ENCODE results near the gene LRRC26. TPM values are rescaled to one million over a fixed set of nuclear protein-coding genes. Genes with fewer than 3 reads are reported as not detected.

Gene LRRC26
- polyA plus RNA-seq, 1 donor (not counting 4 experiments of a cell fraction or from before 2014, with no cell fraction given) = not detected

DNA sequence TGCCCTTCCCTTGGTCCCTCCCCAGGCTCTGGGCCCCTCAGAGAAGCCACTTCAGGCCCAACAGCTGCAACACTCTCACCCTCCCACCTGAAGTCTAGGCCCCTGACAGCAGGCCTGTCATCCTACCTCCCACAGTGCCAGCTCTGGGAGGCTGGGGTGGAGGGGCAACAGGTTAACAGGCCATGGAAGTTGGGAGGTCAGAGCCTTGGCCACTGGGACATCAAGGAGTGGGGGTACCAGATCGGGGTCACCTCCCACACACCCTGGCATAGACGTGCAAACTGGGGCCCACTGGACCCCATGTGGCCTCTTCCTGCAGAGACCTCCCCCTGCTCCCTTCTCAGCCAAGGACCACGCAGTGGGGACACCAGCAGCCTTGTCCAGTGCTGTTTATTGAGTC lies 21.4 kb upstream of the LRRC26 start:
- no peak overlapping the region for H2AFZ ChIP-seq (ENCODE audit: control insufficient read depth, low read length)
- H3K27me3 ChIP-seq (ENCODE audit: control insufficient read depth, extremely low read depth, insufficient read depth, low read length) = peaks cover 3% of the 10 kb centered on the region
- peaks cover 5% of the 10 kb centered on the region for H4K20me1 ChIP-seq (ENCODE audit: control insufficient read depth, extremely low read depth, insufficient read depth, low read length)
- peaks cover 9 to 13% of the 10 kb centered on the region in 2 experiments for H3K36me3 ChIP-seq (ENCODE audit: control insufficient read depth in 2 of 2, extremely low read depth in 1 of 2, insufficient read depth in 2 of 2, low read length in 2 of 2)
- TF ChIP-seq CTCF (optimal IDR thresholded peaks at IDR 0.05 in 1 of 3, IDR thresholded peaks at IDR 0.05 in 1 of 3, conservative IDR thresholded peaks at IDR 0.05 in 1 of 3; ENCODE audit: extremely low read depth in 1 of 3, insufficient read depth in 2 of 3, low read length in 3 of 3) (no peak), EZH2 (IDR thresholded peaks at IDR 0.05; ENCODE audit: low read length) (no peak)
- H3K27ac ChIP-seq (ENCODE audit: control insufficient read depth, insufficient read depth, low read length) = no peak overlapping the region
- no peaks in the 10 kb centered on the region for H3K9me3 ChIP-seq (ENCODE audit: control insufficient read depth, low read depth, low read length)
- no peak overlapping the region for H3K4me2 ChIP-seq (ENCODE audit: control insufficient read depth, extremely low read depth, insufficient read depth, low read depth, low read length)
- H3K9ac ChIP-seq (ENCODE audit: control insufficient read depth, extremely low read depth, insufficient read depth, low read length) = no peak overlapping the region
- peaks cover 3% of the 10 kb centered on the region for H3K9me1 ChIP-seq (ENCODE audit: control insufficient read depth, extremely low read depth, insufficient read depth, low read length)
- peaks cover 38% of the 10 kb centered on the region for H3K79me2 ChIP-seq (ENCODE audit: control insufficient read depth, insufficient read depth, low read length)
- dilution Hi-C loops (cut with MboI; ENCODE audit: extremely low pct_ligation_motif_present, low sequenced_read_pairs) = no loop called here
- DNase-seq (ENCODE audit: low read depth, low spot score) (no peak), FAIRE-seq (no peak)
- peaks cover 38% of the 10 kb centered on the region for H3K4me1 ChIP-seq (ENCODE audit: control insufficient read depth, extremely low read depth, insufficient read depth, low read length)
- no peak overlapping the region for H3K4me3 ChIP-seq (ENCODE audit: control insufficient read depth in 2 of 3, extremely low read depth in 1 of 3, insufficient read depth in 2 of 3, low read depth in 1 of 3, low read length in 3 of 3)

GRCh38 chr9:137190315-137190856 lies 20.5 kb upstream of the LRRC26 start:
- Histone ChIP-seq H4K20me1 (ENCODE audit: control insufficient read depth, extremely low read depth, insufficient read depth, low read length) (peaks cover 2% of the 10 kb centered on the region), H3K36me3 (ENCODE audit: control insufficient read depth in 2 of 2, extremely low read depth in 1 of 2, insufficient read depth in 2 of 2, low read length in 2 of 2) (peaks cover 13 to 17% of the 10 kb centered on the region in 2 experiments), H3K27me3 (ENCODE audit: control insufficient read depth, extremely low read depth, insufficient read depth, low read length) (peaks cover 3% of the 10 kb centered on the region), H3K4me3 (ENCODE audit: control insufficient read depth in 2 of 3, extremely low read depth in 1 of 3, insufficient read depth in 2 of 3, low read depth in 1 of 3, low read length in 3 of 3) (no peak overlapping the region), H2AFZ (ENCODE audit: control insufficient read depth, low read length) (no peak overlapping the region), H3K79me2 (ENCODE audit: control insufficient read depth, insufficient read depth, low read length) (peaks cover 46% of the 10 kb centered on the region), H3K9me3 (ENCODE audit: control insufficient read depth, low read depth, low read length) (no peaks in the 10 kb centered on the region), H3K4me2 (ENCODE audit: control insufficient read depth, extremely low read depth, insufficient read depth, low read depth, low read length) (no peak overlapping the region), H3K9me1 (ENCODE audit: control insufficient read depth, extremely low read depth, insufficient read depth, low read length) (peaks cover 2% of the 10 kb centered on the region), H3K4me1 (ENCODE audit: control insufficient read depth, extremely low read depth, insufficient read depth, low read length) (peaks cover 33% of the 10 kb centered on the region), H3K27ac (ENCODE audit: control insufficient read depth, insufficient read depth, low read length) (no peak overlapping the region), H3K9ac (ENCODE audit: control insufficient read depth, extremely low read depth, insufficient read depth, low read length) (no peak overlapping the region)
- DNase-seq (ENCODE audit: low read depth, low spot score) (no peak), FAIRE-seq (no peak)
- dilution Hi-C loops (cut with MboI; ENCODE audit: extremely low pct_ligation_motif_present, low sequenced_read_pairs) = no loop called here
- TF ChIP-seq CTCF (optimal IDR thresholded peaks at IDR 0.05 in 1 of 3, IDR thresholded peaks at IDR 0.05 in 1 of 3, conservative IDR thresholded peaks at IDR 0.05 in 1 of 3; ENCODE audit: extremely low read depth in 1 of 3, insufficient read depth in 2 of 3, low read length in 3 of 3) = no peak

All from keratinocyte (primary cell).